Skin of body (tissue), 2 donors: ENCODE results near the gene TYW5. TPM values are rescaled to one million over a fixed set of nuclear protein-coding genes. Genes with fewer than 3 reads are reported as not detected.

ENCODE experiments used
- DNase-seq: peaks from one replicate; lab custom pipeline; 2025; lab: John Stamatoyannopoulos, UW
- total RNA-seq: library from RNA; depleted of rRNA; stranded (reverse); fragments of >200 nt; gene quantifications from one replicate; pipeline ENCODE4 v1.2.3, GENCODE V29; 2014

Gene TYW5
- 12.8 TPM for total RNA-seq

DNA sequence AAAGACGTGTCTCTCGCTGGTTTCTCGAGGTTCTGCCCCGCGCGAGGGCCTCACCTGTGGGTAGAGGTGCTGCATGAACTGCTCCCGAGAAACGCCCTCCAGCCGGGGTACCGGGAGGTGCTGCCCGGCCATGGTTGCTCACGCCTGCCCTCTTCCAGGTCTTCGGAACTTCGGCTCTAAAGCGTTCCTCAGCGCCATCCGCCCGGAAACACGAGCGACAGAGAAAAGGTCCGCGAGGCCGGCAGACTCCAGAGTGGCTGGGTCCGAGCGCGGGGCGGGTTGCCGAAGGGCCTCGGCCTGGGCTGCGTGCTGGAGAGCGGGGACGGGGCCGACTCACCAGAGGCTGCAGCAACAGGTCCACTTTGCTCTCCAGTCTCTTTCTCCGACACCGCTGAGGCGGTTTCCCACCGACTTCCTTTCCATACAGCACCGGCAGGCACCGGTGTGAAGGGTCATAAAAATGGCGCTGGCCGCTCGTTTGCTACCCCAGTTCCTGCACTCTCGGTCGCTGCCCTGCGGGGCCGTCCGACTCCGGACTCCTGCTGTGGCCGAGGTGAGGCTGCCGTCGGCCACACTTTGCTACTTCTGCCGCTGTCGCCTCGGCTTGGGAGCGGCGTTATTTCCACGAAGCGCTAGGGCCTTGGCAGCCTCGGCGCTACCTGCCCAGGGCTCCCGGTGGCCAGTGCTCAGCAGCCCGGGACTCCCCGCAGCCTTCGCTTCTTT, at the start of gene TYW5, which contains the start of gene MAIP1:
Gene TYW5 (minus strand): TSS at position 153 of the 723 bp plus-strand sequence. CDS start 21 bp downstream, at position 132.
Gene MAIP1 (plus strand): TSS at position 244 of the 723 bp plus-strand sequence. CDS start 217 bp downstream, at position 461.
- peak; percentile 88 for DNase-seq

DNA sequence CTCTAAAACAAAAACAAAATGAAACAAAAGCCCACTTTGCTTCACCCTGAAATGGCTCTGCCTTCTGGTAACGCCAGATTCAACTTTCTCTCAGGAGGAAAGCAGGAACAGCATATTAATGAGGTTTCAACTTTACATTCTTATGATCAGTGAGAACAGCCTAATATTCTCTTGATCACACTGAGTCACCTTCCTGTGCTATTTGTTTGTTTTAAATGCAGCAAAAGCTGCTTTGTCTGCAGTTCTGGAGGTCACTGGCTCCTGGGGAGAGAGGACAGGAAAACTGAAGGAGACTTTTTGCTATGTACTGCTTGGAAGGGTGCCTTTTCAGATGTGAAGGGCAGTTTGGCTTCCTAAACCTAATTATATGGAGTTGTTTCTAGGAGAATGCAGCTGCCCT, 48.2 kb upstream of the TYW5 start:
- DNase-seq: no peak

- DNase-seq: no peak
These were observed 45.3 kb upstream of the TYW5 start for GRCh38 chr2:200000444-200001163.

DNA sequence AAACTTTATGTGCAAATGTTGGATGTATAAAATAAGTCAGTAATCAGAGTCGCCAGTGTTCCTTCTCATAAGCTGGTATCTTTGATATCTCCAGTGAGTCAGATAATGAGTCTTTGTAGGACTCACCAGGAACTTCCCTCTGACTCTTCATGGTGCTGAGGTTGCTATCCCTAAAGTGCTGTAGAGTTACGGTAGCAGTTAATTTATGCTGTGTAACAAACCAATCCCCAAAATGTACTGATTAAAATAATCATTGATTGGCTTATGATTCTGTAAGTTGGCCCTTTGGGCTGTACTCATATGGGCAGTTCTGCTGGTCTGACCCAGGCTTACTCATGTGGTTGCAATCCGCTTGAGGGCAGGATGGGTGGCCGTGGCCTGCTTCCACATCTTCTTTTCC, 43.9 kb upstream of the TYW5 start:
- no peak for DNase-seq

DNA sequence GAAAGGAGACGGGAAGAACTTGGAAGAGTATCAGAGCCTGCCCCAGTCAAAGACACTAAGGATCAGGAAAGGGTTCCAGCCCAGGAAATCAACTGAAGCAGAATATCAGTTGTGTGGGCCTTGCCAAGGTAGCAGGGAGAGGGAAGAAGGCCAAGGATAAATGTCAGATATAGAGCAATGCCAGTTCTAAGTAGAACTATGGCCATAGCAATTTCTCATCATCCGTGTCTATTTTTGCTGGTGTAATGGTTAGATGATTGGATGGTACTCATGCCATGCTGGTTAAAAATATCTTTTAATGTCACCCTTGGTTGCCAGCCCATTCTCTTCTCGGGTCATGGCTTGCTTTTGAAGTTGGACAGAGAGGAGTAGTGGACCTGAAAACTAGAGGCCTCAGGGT, 42.0 kb upstream of the TYW5 start:
- DNase-seq: no peak

DNA sequence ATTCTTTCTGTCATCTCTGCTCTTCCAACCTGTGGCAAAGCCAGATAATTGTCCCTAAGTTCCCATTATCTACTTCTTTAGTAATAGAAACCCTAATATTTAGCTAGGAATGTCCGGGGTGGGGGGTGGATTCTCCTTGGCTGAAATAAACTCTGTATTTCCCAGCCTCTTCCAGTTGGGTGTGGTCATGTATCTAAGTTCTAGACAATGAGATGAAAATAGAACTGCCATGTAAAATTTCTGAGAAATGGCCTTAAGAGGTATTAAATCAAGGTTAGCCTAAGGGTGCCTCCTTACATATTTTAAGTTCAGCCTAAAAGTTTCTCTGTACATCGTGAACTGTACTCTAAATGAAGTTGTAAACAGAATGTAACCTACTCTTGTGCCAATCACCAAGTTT, 39.6 kb upstream of the TYW5 start:
- no peak for DNase-seq

DNA sequence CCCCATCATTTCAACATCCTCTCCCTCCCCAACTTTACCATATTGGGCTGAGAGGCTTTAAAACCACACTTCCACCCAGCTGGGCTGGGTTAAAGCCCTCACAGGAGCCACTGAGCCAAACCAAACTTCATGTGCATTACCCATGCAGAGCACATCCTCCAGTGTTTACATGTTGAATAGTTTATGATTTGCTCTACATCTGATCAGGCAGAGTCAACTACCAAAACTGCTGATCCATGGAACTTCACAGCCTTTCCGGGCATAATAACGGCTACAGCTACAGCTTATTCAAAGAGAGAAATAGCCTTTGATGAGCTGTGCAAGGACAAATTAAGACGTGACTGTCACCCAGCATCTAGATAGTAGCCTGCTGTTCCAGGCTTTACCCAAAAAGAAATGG, 39.1 kb upstream of the TYW5 start:
- DNase-seq: no peak

GRCh38 chr2:199992296-199992695, 37.0 kb upstream of the TYW5 start:
- no peak for DNase-seq

DNA sequence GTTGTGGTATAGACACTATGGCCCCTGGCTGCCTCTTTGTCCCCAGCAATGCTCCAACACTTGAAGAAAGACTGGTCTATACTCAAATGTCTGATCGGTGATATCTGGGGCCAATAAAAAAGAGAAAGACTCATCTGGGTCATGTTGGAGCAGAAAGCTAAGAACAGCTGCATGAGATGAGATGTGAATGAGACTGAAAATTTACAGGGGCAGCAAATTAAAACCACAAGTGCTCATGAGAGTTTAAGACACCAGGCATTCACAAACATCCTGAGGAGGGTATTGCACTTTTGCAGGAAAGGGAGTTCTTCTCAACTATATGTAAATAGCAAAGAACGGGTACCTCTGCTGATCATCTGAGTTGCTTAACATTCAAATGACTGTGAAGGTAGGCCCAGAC, 36.4 kb upstream of the TYW5 start:
- peak; percentile 8 for DNase-seq

DNA sequence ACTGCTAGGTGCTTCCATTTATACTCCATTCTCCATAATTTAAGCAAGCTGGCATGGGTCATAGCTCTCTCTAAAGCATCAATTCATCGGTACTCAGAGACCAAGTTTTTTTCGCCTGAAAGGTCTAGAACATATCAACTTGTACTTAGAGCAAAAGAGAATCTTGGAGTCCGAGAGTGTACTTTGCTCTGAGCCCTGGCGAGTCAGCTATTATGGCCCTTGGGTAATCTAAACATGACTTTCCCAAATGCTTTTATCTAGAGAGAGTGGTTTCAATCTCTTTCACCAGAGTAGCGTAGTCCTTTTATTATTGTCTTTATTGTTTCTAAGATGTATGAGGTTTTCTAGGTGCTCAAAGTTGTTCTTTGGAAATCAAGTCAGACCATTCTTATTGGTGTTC, 34.5 kb upstream of the TYW5 start:
- DNase-seq: no peak

DNA sequence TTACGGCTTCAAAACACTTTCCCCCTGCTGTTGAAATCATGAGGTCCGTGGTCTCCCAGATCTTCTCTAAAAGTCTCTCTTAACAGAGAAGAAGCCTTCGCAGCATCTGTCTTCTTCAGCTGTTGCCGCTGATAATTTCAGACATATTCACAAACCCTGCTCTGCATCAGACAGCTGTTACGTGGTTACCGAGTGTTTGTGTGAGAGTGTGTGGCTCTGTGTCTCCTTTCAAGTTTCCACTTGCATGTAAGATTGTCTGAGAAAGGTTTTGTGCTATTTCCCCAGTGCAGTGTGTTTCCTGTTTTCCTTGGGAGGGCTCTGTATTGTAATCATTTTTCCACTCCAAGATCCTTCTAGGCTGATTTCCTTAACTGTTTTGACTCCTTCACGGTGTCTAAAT, 32.9 kb upstream of the TYW5 start:
- DNase-seq: peak; percentile 78

DNA sequence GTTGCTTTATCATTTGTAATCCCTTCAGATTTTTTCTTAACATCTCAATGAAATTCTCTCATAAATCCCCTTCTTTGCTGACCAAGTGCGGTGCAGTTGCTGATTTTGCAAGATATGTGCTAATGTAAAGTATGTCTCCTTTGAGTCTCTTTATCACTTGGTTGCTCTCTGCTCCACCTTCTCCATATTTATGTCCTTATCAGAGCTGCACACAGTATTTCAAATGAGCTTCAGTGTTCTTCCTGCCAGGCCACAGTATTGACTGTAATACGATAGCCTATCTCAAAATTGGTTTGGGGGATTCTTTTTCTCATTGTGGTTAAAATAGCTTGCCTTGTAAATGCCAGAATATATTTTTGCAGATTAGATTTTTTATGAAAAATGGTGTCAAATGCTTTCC, 32.3 kb upstream of the TYW5 start:
- no peak for DNase-seq

- peak; percentile 39 for DNase-seq
These were observed 30.4 kb upstream of the TYW5 start for GRCh38 chr2:199985625-199986207.

- peak; percentile 61 for DNase-seq
These were observed 29.5 kb upstream of the TYW5 start for GRCh38 chr2:199984755-199985154.

DNA sequence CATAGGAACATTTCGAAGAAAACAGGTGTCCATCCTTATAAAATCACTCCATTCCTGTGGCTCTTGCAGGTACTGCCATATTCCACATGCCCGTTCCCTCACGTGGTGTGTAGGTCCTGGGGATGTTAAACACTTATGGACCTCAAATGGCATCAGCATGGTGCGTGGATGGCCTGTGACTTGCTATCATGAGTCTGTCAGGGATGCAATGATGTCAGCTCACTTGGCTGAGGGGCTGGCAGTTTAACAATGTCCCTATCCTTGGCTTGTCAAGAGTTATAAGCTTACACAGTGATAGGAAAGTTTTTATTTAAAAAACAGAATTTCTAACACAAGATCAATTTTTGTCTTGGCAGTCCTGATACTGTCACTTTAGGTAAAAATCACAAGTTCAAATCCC, 28.9 kb upstream of the TYW5 start:
- peak; percentile 7 for DNase-seq

DNA sequence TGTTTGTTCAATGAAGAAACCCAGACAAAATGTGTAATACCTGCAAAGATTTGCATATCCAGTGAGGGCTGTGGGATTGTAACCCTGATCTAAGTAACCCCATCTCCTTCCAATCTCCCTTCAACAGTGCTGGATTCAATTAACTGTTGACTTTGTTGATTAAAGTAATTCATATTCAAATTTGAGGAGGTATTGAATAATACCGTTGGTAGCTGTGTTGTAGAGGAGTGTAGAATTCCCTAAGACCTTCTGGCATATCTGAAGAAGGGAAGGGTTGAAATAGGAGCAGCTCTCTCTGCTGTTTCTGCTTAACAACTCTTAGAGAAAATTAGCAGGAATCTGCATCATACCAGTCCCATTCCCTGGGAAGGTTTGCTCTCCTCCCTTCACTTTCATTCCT, 28.2 kb upstream of the TYW5 start:
- no peak for DNase-seq

DNA sequence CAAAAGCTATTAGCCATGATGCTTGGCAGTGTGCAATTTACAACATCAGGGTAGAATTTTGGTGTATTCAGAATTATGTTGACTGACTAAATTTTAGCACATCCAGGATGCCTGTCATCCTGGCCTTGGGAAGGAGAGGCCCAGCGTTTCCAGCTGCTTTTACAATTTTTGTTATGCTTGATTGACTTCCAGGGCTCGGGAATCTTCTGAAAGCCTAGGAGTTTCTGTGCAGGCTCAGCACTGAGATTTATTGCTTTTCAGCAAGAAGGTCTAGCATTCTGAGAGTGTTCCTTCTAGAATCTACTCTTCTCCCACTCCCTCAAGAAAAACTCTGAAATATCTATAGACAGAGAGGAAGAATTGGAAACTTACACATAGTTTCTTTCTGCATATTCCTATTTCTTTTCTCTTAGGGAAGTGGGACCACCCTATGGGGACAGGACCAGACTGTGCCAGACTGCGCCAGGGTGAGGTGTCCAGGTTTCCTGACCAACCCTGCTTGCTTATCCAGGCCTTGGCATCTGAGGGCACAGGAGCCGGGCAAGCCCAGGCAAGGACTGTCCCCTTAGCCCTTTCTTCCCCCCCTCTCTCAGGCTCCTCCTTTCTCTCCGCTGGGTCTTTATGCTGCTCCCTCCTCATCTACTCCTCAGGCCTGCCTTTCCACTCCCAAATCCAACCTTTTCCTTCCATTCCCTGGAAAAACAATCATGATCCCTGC, 27.0 kb upstream of the TYW5 start:
- no peak for DNase-seq

DNA sequence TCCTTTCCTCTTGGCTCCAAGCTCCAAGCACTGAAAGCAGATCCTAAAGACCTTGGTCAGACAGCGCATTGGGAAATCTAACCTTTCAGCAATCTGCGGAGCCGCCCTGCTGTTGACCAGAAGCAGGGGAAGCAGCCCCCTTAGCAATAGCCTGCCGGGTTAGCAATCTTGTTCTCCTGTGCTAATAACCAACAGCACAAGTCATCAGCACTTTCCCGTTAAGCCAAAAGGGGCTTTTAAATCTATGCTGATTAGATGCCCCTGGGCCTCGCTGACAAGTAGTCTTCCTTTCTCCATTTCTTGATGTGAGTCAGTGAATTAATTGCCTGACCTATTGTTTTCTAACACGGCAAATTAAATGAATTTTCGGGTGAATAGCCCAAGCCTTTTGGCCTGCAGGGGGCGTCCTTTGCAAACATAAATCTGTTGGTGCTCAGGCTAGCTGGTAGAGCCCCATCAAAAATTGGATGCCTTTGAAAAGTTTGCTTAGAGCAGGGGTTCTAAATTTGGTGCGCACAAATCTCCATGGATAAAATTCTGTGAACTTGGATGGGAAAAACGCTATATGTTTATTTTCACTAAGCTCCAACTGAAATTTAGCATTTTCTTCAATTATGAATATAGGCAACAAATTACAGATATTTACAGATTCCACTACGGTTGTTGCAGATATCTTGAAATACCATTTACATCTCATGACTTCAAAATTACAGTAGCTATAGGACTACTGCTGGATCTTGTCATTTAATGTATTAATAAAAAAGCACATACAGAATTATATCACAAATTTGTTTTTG, 24.7 kb upstream of the TYW5 start:
- peak; percentile 69 for DNase-seq

DNA sequence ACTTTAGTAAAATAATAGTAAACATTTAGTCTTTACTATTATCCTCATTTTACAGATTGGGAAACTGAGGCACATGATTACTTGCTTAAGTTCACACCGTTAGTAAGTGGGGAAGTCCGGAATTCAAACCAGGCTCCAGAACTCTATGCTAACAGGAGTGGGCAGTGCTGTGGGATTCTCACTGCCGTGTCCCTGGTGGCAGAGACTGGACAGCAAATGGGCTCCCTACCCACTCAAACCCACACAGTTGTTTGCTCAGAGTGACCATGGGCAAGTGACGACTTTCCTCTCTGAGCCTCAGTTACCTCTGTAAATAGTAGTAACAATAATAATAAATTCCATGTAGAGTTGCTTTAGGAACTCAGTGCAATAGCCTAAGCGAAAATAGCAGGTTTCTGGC, 24.1 kb upstream of the TYW5 start:
- DNase-seq: no peak

GRCh38 chr2:199977984-199978415, 22.7 kb upstream of the TYW5 start:
- DNase-seq: no peak

GRCh38 chr2:199975273-199975895, 20.1 kb upstream of the TYW5 start:
- DNase-seq: no peak
